Measurements from ENCODE around the gene BEGAIN. TPM values are rescaled to one million over a fixed set of nuclear protein-coding genes. Genes with fewer than 3 reads are reported as not detected.
A peak's percentile ranks its signal among the peaks of the same experiment; 100 is the strongest.

The BEGAIN gene
- total RNA-seq, 3 donors from 2014 or later (not counting 1 experiment from before 2014, with no cell fraction given), result 0.11 to 1.3 TPM; not detected in 1

GRCh38 chr14:100617410-100618317, 30.4 kb upstream of the BEGAIN start:
- ATAC-seq (peak in 1 of 3 donors; percentile 39), DNase-seq (peak; percentile 9 to 65)
- peak overlapping the region; percentile 29 to 79 for H3K27ac Mint-ChIP-seq
- H3K4me3 ChIP-seq (ENCODE audit: low read length), result no peak overlapping the region
- H3K27ac ChIP-seq (ENCODE audit: low read length), result no peak overlapping the region
- H3K36me3 ChIP-seq (ENCODE audit: control insufficient read depth, insufficient read depth, low read length), result no peaks in the 10 kb centered on the region
- peaks cover 10% of the 10 kb centered on the region for H3K27me3 ChIP-seq (ENCODE audit: control insufficient read depth, insufficient read depth, low read length)
- peaks cover 36 to 47% of the 10 kb centered on the region in 2 donors for H3K27me3 Mint-ChIP-seq (ENCODE audit: low read depth in 2 of 2)
- peak overlapping the region; percentile 75 for H3K4me3 Mint-ChIP-seq
- no peaks in the 10 kb centered on the region for H3K36me3 Mint-ChIP-seq
- no peak for TF ChIP-seq CTCF (IDR thresholded peaks at IDR 0.05)
- WGBS (ENCODE audit: insufficient coverage), result 64% methylated on average over 17 of the region's 20 CpGs
- intact Hi-C loops (cut with micrococcal nuclease), result no loop called here
- no peaks in the 10 kb centered on the region for H3K9me3 Mint-ChIP-seq
- H3K9me3 ChIP-seq (ENCODE audit: control insufficient read depth, insufficient read depth, low read length), result no peaks in the 10 kb centered on the region
- peaks cover 33% of the 10 kb centered on the region for H3K4me1 ChIP-seq (ENCODE audit: control insufficient read depth, insufficient read depth, low read length)
- peaks cover 25% of the 10 kb centered on the region in 2 donors for H3K4me1 Mint-ChIP-seq

- Histone ChIP-seq H3K4me1 (ENCODE audit: control insufficient read depth, insufficient read depth, low read length) (peaks cover 31% of the 10 kb centered on the region), H3K27ac (ENCODE audit: low read length) (no peak overlapping the region), H3K27me3 (ENCODE audit: control insufficient read depth, insufficient read depth, low read length) (peaks cover 5% of the 10 kb centered on the region), H3K36me3 (ENCODE audit: control insufficient read depth, insufficient read depth, low read length) (no peaks in the 10 kb centered on the region), H3K4me3 (ENCODE audit: low read length) (no peak overlapping the region), H3K9me3 (ENCODE audit: control insufficient read depth, insufficient read depth, low read length) (no peaks in the 10 kb centered on the region)
- Mint-ChIP-seq H3K4me3 (peak overlapping the region; percentile 75), H3K4me1 (peaks cover 25% of the 10 kb centered on the region in 2 donors), H3K27me3 (ENCODE audit: low read depth in 2 of 2) (peaks cover 35 to 45% of the 10 kb centered on the region in 2 donors), H3K27ac (peak overlapping the region; percentile 29 to 79), H3K9me3 (no peaks in the 10 kb centered on the region), H3K36me3 (no peaks in the 10 kb centered on the region)
- TF ChIP-seq CTCF (IDR thresholded peaks at IDR 0.05), result no peak
- DNase-seq (peak in 1 of 2 donors; percentile 13), ATAC-seq (peak in 2 of 3 donors; percentile 9 to 15)
- intact Hi-C loops (cut with micrococcal nuclease), result no loop called here
- 61% methylated on average over 10 of the region's 10 CpGs for WGBS (ENCODE audit: insufficient coverage)
These were observed 29.7 kb upstream of the BEGAIN start for GRCh38 chr14:100616854-100617409.

GRCh38 chr14:100615736-100616695, 28.8 kb upstream of the BEGAIN start:
- DNase-seq (no peak), ATAC-seq (no peak)
- Mint-ChIP-seq H3K36me3 (no peaks in the 10 kb centered on the region), H3K4me1 (peaks cover 25% of the 10 kb centered on the region in 2 donors), H3K4me3 (no peak overlapping the region), H3K27ac (no peak overlapping the region), H3K27me3 (ENCODE audit: low read depth in 2 of 2) (peaks cover 27 to 36% of the 10 kb centered on the region in 2 donors), H3K9me3 (no peaks in the 10 kb centered on the region)
- no peaks in the 10 kb centered on the region for H3K36me3 ChIP-seq (ENCODE audit: control insufficient read depth, insufficient read depth, low read length)
- WGBS (ENCODE audit: insufficient coverage), result 94% methylated on average over 25 of the region's 25 CpGs
- no peak overlapping the region for H3K4me3 ChIP-seq (ENCODE audit: low read length)
- H3K27me3 ChIP-seq (ENCODE audit: control insufficient read depth, insufficient read depth, low read length), result peaks cover 4% of the 10 kb centered on the region
- H3K27ac ChIP-seq (ENCODE audit: low read length), result no peak overlapping the region
- H3K9me3 ChIP-seq (ENCODE audit: control insufficient read depth, insufficient read depth, low read length), result no peaks in the 10 kb centered on the region
- peaks cover 29% of the 10 kb centered on the region for H3K4me1 ChIP-seq (ENCODE audit: control insufficient read depth, insufficient read depth, low read length)
- intact Hi-C loops (cut with micrococcal nuclease), result no loop called here
- TF ChIP-seq CTCF (IDR thresholded peaks at IDR 0.05), result no peak

All from natural killer cell (primary cell).